ENCODE measurements around the gene SMIM23.

SMIM23 gene

DNA sequence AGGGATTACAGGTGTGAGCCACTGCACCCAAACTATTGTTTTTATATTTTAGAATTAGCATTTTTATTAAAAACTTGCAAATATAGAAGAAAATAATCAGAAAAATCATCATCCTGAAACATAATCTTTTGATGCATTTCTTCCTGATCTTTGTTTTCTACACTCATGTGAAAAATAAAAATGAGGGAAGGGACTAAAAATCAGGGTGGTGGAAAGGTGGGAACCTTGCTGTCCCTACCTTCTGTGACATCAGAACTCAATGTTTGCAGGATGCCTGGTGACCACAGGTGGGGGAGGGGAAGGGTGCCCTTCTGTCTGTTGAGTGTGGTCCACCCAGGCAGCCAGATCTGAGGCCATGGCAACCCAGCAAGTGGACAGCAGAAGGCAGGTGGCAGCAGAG is at the start of gene SMIM23:
Gene SMIM23, plus strand, starts transcription at position 301 of the 400 bp plus-strand sequence. Its CDS starts 55 bp downstream, at position 356.
- TF ChIP-seq ZNF8 (CRISPR knock-in tag; IDR thresholded peaks at IDR 0.05) = no peak
- no peak for TF ChIP-seq TOX (CRISPR knock-in tag; IDR thresholded peaks at IDR 0.05; ENCODE audit: borderline replicate concordance)
- TF ChIP-seq PPARA (CRISPR knock-in tag; IDR thresholded peaks at IDR 0.05; ENCODE audit: borderline replicate concordance) = no peak
- TF ChIP-seq ZNF70 (CRISPR knock-in tag; IDR thresholded peaks at IDR 0.05) = no peak
- no peak for TF ChIP-seq ZFP3 (CRISPR knock-in tag; IDR thresholded peaks at IDR 0.05)
- TF ChIP-seq ISL1 (CRISPR knock-in tag; IDR thresholded peaks at IDR 0.05) = no peak
- no peak for TF ChIP-seq ZC3H10 (CRISPR knock-in tag; IDR thresholded peaks at IDR 0.05)
- TF ChIP-seq, protein P1, sequence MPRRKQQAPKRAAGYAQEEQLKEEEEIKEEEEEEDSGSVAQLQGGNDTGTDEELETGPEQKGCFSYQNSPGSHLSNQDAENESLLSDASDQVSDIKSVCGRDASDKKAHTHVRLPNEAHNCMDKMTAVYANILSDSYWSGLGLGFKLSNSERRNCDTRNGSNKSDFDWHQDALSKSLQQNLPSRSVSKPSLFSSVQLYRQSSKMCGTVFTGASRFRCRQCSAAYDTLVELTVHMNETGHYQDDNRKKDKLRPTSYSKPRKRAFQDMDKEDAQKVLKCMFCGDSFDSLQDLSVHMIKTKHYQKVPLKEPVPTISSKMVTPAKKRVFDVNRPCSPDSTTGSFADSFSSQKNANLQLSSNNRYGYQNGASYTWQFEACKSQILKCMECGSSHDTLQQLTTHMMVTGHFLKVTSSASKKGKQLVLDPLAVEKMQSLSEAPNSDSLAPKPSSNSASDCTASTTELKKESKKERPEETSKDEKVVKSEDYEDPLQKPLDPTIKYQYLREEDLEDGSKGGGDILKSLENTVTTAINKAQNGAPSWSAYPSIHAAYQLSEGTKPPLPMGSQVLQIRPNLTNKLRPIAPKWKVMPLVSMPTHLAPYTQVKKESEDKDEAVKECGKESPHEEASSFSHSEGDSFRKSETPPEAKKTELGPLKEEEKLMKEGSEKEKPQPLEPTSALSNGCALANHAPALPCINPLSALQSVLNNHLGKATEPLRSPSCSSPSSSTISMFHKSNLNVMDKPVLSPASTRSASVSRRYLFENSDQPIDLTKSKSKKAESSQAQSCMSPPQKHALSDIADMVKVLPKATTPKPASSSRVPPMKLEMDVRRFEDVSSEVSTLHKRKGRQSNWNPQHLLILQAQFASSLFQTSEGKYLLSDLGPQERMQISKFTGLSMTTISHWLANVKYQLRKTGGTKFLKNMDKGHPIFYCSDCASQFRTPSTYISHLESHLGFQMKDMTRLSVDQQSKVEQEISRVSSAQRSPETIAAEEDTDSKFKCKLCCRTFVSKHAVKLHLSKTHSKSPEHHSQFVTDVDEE (CRISPR knock-in tag; IDR thresholded peaks at IDR 0.05) = no peak
- no peak for TF ChIP-seq BACH2 (CRISPR knock-in tag; IDR thresholded peaks at IDR 0.05; ENCODE audit: borderline replicate concordance)
- no peak for ATAC-seq

DNA sequence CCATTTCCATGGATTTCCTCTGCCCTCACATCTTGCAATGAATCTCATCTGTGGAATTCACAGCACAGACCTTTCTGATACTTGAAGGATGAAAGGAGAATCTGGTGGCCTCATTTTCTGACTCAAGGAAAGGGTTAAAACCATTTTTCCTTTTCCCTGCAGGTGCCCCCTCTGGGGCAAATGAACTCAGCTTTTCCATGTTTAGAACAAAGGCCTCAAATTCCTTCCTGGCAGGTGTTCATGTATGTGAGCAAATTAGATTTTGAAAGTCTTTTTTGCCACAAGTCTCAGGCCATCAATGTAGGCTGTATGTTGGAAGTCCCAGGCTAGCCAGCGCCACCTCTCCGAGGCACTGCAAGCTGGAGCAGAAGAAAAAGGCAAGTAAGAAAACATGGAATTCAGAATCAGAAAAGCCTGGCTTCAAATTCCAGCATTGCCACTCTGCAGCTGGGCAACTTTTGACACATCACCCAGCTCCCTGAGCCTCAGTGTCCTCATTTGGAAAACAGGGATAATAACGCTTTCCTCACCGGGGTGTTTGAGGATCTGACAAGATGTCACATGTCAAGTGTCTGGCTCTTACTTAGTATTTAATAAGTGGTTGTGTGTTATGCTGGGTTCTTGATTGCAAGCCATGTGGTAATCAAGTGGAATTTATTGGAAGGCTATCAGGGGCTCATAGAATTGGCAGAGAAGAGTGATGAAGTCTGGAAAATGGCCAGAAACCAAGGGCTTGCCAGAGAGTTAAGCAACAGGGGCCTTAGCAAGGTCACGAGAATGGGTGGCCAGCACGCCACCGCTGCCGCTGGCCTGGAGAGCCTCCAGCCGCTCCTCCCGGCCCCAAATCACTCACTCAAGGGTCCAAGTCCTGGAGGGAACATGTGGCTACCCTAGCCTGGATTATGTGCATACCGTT is 48.4 kb upstream of the SMIM23 start:
- TF ChIP-seq CSRNP3 (CRISPR knock-in tag; IDR thresholded peaks at IDR 0.05) = no peak
- TF ChIP-seq, protein P2, sequence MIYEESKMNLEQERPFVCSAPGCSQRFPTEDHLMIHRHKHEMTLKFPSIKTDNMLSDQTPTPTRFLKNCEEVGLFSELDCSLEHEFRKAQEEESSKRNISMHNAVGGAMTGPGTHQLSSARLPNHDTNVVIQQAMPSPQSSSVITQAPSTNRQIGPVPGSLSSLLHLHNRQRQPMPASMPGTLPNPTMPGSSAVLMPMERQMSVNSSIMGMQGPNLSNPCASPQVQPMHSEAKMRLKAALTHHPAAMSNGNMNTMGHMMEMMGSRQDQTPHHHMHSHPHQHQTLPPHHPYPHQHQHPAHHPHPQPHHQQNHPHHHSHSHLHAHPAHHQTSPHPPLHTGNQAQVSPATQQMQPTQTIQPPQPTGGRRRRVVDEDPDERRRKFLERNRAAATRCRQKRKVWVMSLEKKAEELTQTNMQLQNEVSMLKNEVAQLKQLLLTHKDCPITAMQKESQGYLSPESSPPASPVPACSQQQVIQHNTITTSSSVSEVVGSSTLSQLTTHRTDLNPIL (CRISPR knock-in tag; IDR thresholded peaks at IDR 0.05; ENCODE audit: low read depth) = no peak
- no peak for ATAC-seq

- ATAC-seq = no peak
- TF ChIP-seq ZC3H10 (CRISPR knock-in tag; IDR thresholded peaks at IDR 0.05) (no peak), BACH2 (CRISPR knock-in tag; IDR thresholded peaks at IDR 0.05; ENCODE audit: borderline replicate concordance) (no peak), PATZ1 (CRISPR knock-in tag; IDR thresholded peaks at IDR 0.05; ENCODE audit: borderline replicate concordance) (no peak), ZNF70 (CRISPR knock-in tag; IDR thresholded peaks at IDR 0.05) (no peak), ZNF8 (CRISPR knock-in tag; IDR thresholded peaks at IDR 0.05) (no peak), ESRRG (CRISPR knock-in tag; IDR thresholded peaks at IDR 0.05) (no peak), CSDC2 (CRISPR knock-in tag; IDR thresholded peaks at IDR 0.05) (no peak), CSRNP3 (CRISPR knock-in tag; IDR thresholded peaks at IDR 0.05) (no peak), OSR1 (CRISPR knock-in tag; IDR thresholded peaks at IDR 0.05) (no peak)
- TF ChIP-seq, protein P3, sequence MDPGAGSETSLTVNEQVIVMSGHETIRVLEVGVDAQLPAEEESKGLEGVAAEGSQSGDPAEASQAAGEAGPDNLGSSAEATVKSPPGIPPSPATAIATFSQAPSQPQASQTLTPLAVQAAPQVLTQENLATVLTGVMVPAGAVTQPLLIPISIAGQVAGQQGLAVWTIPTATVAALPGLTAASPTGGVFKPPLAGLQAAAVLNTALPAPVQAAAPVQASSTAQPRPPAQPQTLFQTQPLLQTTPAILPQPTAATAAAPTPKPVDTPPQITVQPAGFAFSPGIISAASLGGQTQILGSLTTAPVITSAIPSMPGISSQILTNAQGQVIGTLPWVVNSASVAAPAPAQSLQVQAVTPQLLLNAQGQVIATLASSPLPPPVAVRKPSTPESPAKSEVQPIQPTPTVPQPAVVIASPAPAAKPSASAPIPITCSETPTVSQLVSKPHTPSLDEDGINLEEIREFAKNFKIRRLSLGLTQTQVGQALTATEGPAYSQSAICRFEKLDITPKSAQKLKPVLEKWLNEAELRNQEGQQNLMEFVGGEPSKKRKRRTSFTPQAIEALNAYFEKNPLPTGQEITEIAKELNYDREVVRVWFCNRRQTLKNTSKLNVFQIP (CRISPR knock-in tag; IDR thresholded peaks at IDR 0.05; ENCODE audit: borderline replicate concordance, low read depth) = no peak
Observed at GRCh38 chr5:171738501-171738900, 47.1 kb upstream of the SMIM23 start.

Data from SK-N-SH treated with all-trans-retinoic acid at 6 μM for 48 hours (cell line).